Panc1 (cell line): ENCODE results near the gene ADAMTS6.

Experiments
- CTCF ChIP-seq: fragments of 450-650 bp; IDR thresholded peaks from 2 replicates; pipeline ENCODE4 v1.5.1; 2017; ENCODE audit warnings: mild to moderate bottlenecking
- POLR2AphosphoS5 ChIP-seq: IDR thresholded peaks from 2 replicates; pipeline ENCODE4 v1.6.1; 2012; ENCODE audit warnings: mild to moderate bottlenecking, low read depth, low read length, moderate library complexity
- REST ChIP-seq, 2 experiments: IDR thresholded peaks; 2 replicates each; pipeline ENCODE4 v1.6.1; 2011 to 2012; ENCODE audit warnings: low read depth in 2 of 2, control low read depth in 1 of 2, low read length in 1 of 2, mild to moderate bottlenecking in 1 of 2, moderate library complexity in 1 of 2; ENCODE audit not compliant: insufficient read depth in 1 of 2

DNA sequence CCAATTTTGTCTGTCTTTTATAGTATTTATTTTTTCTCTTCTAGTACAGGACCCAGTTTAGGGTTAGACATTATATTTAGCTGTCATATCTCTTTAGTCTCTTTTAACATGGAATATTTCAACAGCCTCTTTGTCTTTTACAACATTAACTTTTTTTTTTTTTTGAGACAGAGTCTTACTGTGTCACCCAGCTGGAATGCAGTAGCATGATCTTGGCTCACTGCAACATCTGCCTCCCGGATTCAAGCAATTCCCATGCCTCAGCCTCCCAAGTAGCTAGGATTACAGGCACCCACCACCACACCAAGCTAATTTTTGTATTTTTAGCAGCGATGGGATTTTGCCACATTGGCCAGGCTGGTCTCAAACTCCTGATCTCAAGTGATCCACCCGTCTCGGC, 90.1 kb downstream of the ADAMTS6 start:
- no peak for TF ChIP-seq CTCF
- TF ChIP-seq POLR2AphosphoS5: no peak
- TF ChIP-seq REST (IDR thresholded peaks at IDR 0.05; ENCODE audit: insufficient read depth in 1 of 2, low read depth in 2 of 2, low read length in 1 of 2): no peak
